Pulmonary artery endothelial cell (primary cell): Measurements from ENCODE around the gene EEPD1. TPM values are rescaled to one million over a fixed set of nuclear protein-coding genes. Genes with fewer than 3 reads are reported as not detected.

Source experiments
- DNase-seq: peaks from one replicate; pipeline ENCODE4 v3.0.0-alpha.2; 2011; ENCODE audit warnings: low read depth, low spot score
- total RNA-seq: library from RNA; depleted of rRNA; stranded (reverse); fragments of >200 nt; gene quantifications from 2 replicates; pipeline ENCODE4 v1.2.3, GENCODE V29; 2014

EEPD1 gene
- total RNA-seq, 1 donor from 2014 or later: 0.33 TPM

GRCh38 chr7:36279200-36279925 lies 126.3 kb downstream of the EEPD1 start:
- no peak for DNase-seq

GRCh38 chr7:36279926-36280315 lies 126.9 kb downstream of the EEPD1 start:
- DNase-seq: no peak

GRCh38 chr7:36280840-36281812 lies 128.1 kb downstream of the EEPD1 start:
- DNase-seq: no peak

GRCh38 chr7:36281945-36282717 lies 129.1 kb downstream of the EEPD1 start:
- no peak for DNase-seq

GRCh38 chr7:36283181-36283580 lies 130.1 kb downstream of the EEPD1 start:
- DNase-seq: no peak

- no peak for DNase-seq
These were observed 130.7 kb downstream of the EEPD1 start for GRCh38 chr7:36283711-36284130.

GRCh38 chr7:36284456-36285090 lies 131.5 kb downstream of the EEPD1 start:
- DNase-seq: no peak

- DNase-seq: no peak
These were observed 132.2 kb downstream of the EEPD1 start for GRCh38 chr7:36285276-36285675.

GRCh38 chr7:36286226-36286625 lies 133.2 kb downstream of the EEPD1 start:
- DNase-seq: no peak

GRCh38 chr7:36286688-36287087 lies 133.6 kb downstream of the EEPD1 start:
- no peak for DNase-seq

GRCh38 chr7:36287371-36288241 lies 134.6 kb downstream of the EEPD1 start:
- DNase-seq: no peak

- no peak for DNase-seq
These were observed 135.4 kb downstream of the EEPD1 start for GRCh38 chr7:36288501-36288900.

GRCh38 chr7:36289833-36290661 lies 137.0 kb downstream of the EEPD1 start:
- DNase-seq: no peak

- DNase-seq: peak; percentile 54
These were observed 138.6 kb downstream of the EEPD1 start for GRCh38 chr7:36291387-36292316.

GRCh38 chr7:36295090-36295489 lies 142.0 kb downstream of the EEPD1 start:
- no peak for DNase-seq

- no peak for DNase-seq
These were observed 143.2 kb downstream of the EEPD1 start for GRCh38 chr7:36296284-36296683.

GRCh38 chr7:36297364-36298009 lies 144.4 kb downstream of the EEPD1 start:
- no peak for DNase-seq

GRCh38 chr7:36298106-36298505 lies 145.1 kb downstream of the EEPD1 start:
- no peak for DNase-seq
